SK-N-SH (cell line): ENCODE data around the gene UNC93A.

ENCODE experiments used
- CHD2 ChIP-seq: fragments of 150-350 bp; IDR thresholded peaks from 2 replicates; pipeline ENCODE4 v1.6.1; 2018; ENCODE audit warnings: low read length; ENCODE audit not compliant: partially characterized antibody
- FOXM1 ChIP-seq: IDR thresholded peaks from 2 replicates; pipeline ENCODE4 v1.4.0; 2012; ENCODE audit warnings: low read depth, mild to moderate bottlenecking
- JUND ChIP-seq: IDR thresholded peaks from 2 replicates; pipeline ENCODE4 v1.4.0; 2012
- MXI1 ChIP-seq: IDR thresholded peaks from 2 replicates; pipeline ENCODE4 v1.6.1; 2012; ENCODE audit warnings: mild to moderate bottlenecking, low read depth, low read length, improper control_type of control experiment
- RAD21 ChIP-seq: IDR thresholded peaks from 2 replicates; pipeline ENCODE4 v1.6.1; 2012; ENCODE audit warnings: mild to moderate bottlenecking, low read length
- RCOR1 ChIP-seq: fragments of 150-350 bp; IDR thresholded peaks from 2 replicates; pipeline ENCODE4 v1.6.1; 2017; ENCODE audit warnings: antibody characterized with exemption, low read length
- TCF12 ChIP-seq: IDR thresholded peaks from 2 replicates; pipeline ENCODE4 v1.4.0; 2012
- YY1 ChIP-seq: IDR thresholded peaks from 2 replicates; pipeline ENCODE4 v1.4.0; 2012; ENCODE audit warnings: low read depth, mild to moderate bottlenecking
- TF ChIP-seq, protein P1 (sequence below): fragments of 200-600 bp; sonication (generic); IDR thresholded peaks from 2 replicates; pipeline ENCODE4 v1.6.1; 2017; ENCODE audit warnings: antibody characterized with exemption, mild to moderate bottlenecking, moderate library complexity

- no peak for TF ChIP-seq RAD21
- TF ChIP-seq JUND: no peak
- TF ChIP-seq, protein P1, sequence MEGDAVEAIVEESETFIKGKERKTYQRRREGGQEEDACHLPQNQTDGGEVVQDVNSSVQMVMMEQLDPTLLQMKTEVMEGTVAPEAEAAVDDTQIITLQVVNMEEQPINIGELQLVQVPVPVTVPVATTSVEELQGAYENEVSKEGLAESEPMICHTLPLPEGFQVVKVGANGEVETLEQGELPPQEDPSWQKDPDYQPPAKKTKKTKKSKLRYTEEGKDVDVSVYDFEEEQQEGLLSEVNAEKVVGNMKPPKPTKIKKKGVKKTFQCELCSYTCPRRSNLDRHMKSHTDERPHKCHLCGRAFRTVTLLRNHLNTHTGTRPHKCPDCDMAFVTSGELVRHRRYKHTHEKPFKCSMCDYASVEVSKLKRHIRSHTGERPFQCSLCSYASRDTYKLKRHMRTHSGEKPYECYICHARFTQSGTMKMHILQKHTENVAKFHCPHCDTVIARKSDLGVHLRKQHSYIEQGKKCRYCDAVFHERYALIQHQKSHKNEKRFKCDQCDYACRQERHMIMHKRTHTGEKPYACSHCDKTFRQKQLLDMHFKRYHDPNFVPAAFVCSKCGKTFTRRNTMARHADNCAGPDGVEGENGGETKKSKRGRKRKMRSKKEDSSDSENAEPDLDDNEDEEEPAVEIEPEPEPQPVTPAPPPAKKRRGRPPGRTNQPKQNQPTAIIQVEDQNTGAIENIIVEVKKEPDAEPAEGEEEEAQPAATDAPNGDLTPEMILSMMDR: no peak
- TF ChIP-seq YY1: no peak
- TF ChIP-seq FOXM1: no peak
- no peak for TF ChIP-seq TCF12
- TF ChIP-seq RCOR1: no peak
- TF ChIP-seq CHD2: no peak
- TF ChIP-seq MXI1: no peak
Observed at GRCh38 chr6:167345348-167345747, 54.2 kb downstream of the UNC93A start.
